HCT116 (cell line): ENCODE results near the gene USP47. TPM values are rescaled to one million over a fixed set of nuclear protein-coding genes. Genes with fewer than 3 reads are reported as not detected.

Experiments
- ATAC-seq: fragments of 200-7000 bp; cut with Tn5 transposase; 2 replicates; pipeline ENCODE4 v1.9.1; 2020; ENCODE audit warnings: mild to moderate bottlenecking, moderate library complexity
- BruUV-seq: library from RNA; stranded (reverse); fragments of 400-500 nt; replicated peaks from 2 replicates; lab custom pipeline; 2021; lab: Mats Ljungman, UMichigan
- CTCF ChIA-PET: fragments of 300-600 bp; sonication (Branson Sonifier 250); formaldehyde crosslinking; loops from one replicate; lab custom pipeline; 2021; ENCODE audit warnings: antibody characterized with exemption; lab: Charles Lee
- POLR2A ChIA-PET: fragments of 300-600, 350-600 bp; sonication (Branson Sonifier 250); formaldehyde crosslinking; loops from one replicate; lab custom pipeline; 2021; ENCODE audit warnings: antibody characterized with exemption; lab: Charles Lee
- RAD21 ChIA-PET, 2 experiments: fragments of 300-600 bp; sonication (Branson Sonifier 250); formaldehyde crosslinking; loops; one replicate each; lab custom pipeline; 2023; ENCODE audit warnings: low total read pairs in 2 of 2; ENCODE audit not compliant: uncharacterized antibody in 2 of 2, unreplicated experiment in 2 of 2, low non-redundant PET in 1 of 2; lab: Charles Lee
- DNase-seq: peaks from one replicate; pipeline ENCODE4 v3.0.0-alpha.2; 2010; ENCODE audit warnings: low read depth, low spot score
- H2AFZ ChIP-seq: fragments of 200-600 bp; shearing (Covaris generic), sonication (generic); 2 replicates; pipeline ENCODE4 v1.6.1; 2017; ENCODE audit warnings: low read depth, mixed run types, mixed read lengths, antibody characterized with exemption, low read length; ENCODE audit not compliant: poor library complexity, severe bottlenecking
- H3K27ac ChIP-seq: 2 replicates; pipeline ENCODE4 v1.5.1; 2012; ENCODE audit warnings: low read depth, low read length
- H3K27me3 ChIP-seq: fragments of 200-600 bp; sonication (generic); 2 replicates; pipeline ENCODE4 v1.6.1; 2016; ENCODE audit warnings: mixed run types, low read length, mixed read lengths; ENCODE audit not compliant: insufficient read depth
- H3K36me3 ChIP-seq, 2 experiments: fragments of 200-500 bp in 1 of 2; fragments of 200-600 bp in 1 of 2; sonication (Bioruptor generic) in 1 of 2; sonication (generic) in 1 of 2; 2 replicates each; pipeline versions ENCODE4 v1.5.1 to v1.6.1; 2014 to 2016; ENCODE audit warnings: low read length in 2 of 2, inconsistent platforms in 1 of 2, mixed read lengths in 1 of 2, mixed run types in 1 of 2; ENCODE audit not compliant: insufficient read depth in 2 of 2, control insufficient read depth in 1 of 2
- H3K4me1 ChIP-seq, 2 experiments: fragments of 200-600 bp in 1 of 2; sonication (generic) in 1 of 2; 2 replicates each; pipeline versions ENCODE4 v1.5.1 to v1.6.1; 2012 to 2017; ENCODE audit warnings: low read length in 2 of 2, inconsistent platforms in 1 of 2, mild to moderate bottlenecking in 1 of 2, mixed read lengths in 1 of 2, mixed run types in 1 of 2, moderate library complexity in 1 of 2; ENCODE audit not compliant: insufficient read depth in 2 of 2, control insufficient read depth in 1 of 2
- H3K4me2 ChIP-seq: fragments of 200-600 bp; sonication (generic); 2 replicates; pipeline ENCODE4 v1.6.1; 2017; ENCODE audit warnings: mixed run types, low read length, mixed read lengths
- H3K4me3 ChIP-seq, 2 experiments: fragments of 200-600 bp in 1 of 2; sonication (generic) in 1 of 2; replicated peaks in 1 of 2; 2 replicates each; pipeline ENCODE4 v1.5.1; 2011 to 2016; ENCODE audit warnings: low read length in 2 of 2, control low read depth in 1 of 2, low read depth in 1 of 2, mild to moderate bottlenecking in 1 of 2, mixed read lengths in 1 of 2, mixed run types in 1 of 2
- H3K79me2 ChIP-seq: fragments of 200-600 bp; sonication (generic); 2 replicates; pipeline ENCODE4 v1.6.1; 2017; ENCODE audit warnings: mild to moderate bottlenecking, mixed run types, low read length, moderate library complexity, mixed read lengths; ENCODE audit not compliant: insufficient read depth
- H3K9ac ChIP-seq: fragments of 200-600 bp; sonication (generic); 2 replicates; pipeline ENCODE4 v1.6.1; 2016; ENCODE audit warnings: low read length, mixed read lengths
- H3K9me2 ChIP-seq: fragments of 200-600 bp; sonication (generic), shearing (Covaris generic); 2 replicates; pipeline ENCODE4 v1.6.1; 2017; ENCODE audit warnings: mixed run types, mild to moderate bottlenecking, moderate library complexity; ENCODE audit not compliant: insufficient read depth
- H3K9me3 ChIP-seq, 2 experiments: fragments of 200-500 bp in 1 of 2; fragments of 200-600 bp in 1 of 2; sonication (Bioruptor generic) in 1 of 2; sonication (generic) in 1 of 2; 2 replicates each; pipeline ENCODE4 v1.6.1; 2014 to 2017; ENCODE audit warnings: low read length in 2 of 2, mixed read lengths in 2 of 2, inconsistent platforms in 1 of 2, low read depth in 1 of 2, mild to moderate bottlenecking in 1 of 2, mixed run types in 1 of 2, moderate library complexity in 1 of 2; ENCODE audit not compliant: control insufficient read depth in 1 of 2, insufficient read depth in 1 of 2
- H4K20me1 ChIP-seq: fragments of 200-600 bp; sonication (generic), shearing (Covaris generic); 2 replicates; pipeline ENCODE4 v1.6.1; 2017; ENCODE audit warnings: mixed run types, mild to moderate bottlenecking, moderate library complexity; ENCODE audit not compliant: insufficient read depth
- CBX3 ChIP-seq: IDR thresholded peaks from 2 replicates; pipeline ENCODE4 v1.6.1; 2012; ENCODE audit warnings: low read depth
- CEBPB ChIP-seq: IDR thresholded peaks from 2 replicates; pipeline ENCODE4 v1.6.1; 2012; ENCODE audit warnings: low read depth
- EGR1 ChIP-seq: IDR thresholded peaks from 2 replicates; pipeline ENCODE4 v1.6.1; 2012; ENCODE audit warnings: low read depth
- ELF1 ChIP-seq: IDR thresholded peaks from 2 replicates; pipeline ENCODE4 v1.6.1; 2012; ENCODE audit warnings: low read depth, borderline replicate concordance
- EZH2 ChIP-seq: fragments of 200-600 bp; sonication (generic); IDR thresholded peaks from 2 replicates; pipeline ENCODE4 v1.6.1; 2017; ENCODE audit warnings: antibody characterized with exemption, mixed run types
- FOSL1 ChIP-seq: IDR thresholded peaks from 2 replicates; pipeline ENCODE4 v1.6.1; 2012; ENCODE audit warnings: low read depth
- POLR2A ChIP-seq: IDR thresholded peaks from 2 replicates; pipeline ENCODE4 v1.7.0; 2011; ENCODE audit warnings: borderline replicate concordance; ENCODE audit not compliant: insufficient read depth, insufficient read length; ENCODE audit errors: extremely low read depth
- POLR2AphosphoS5 ChIP-seq: IDR thresholded peaks from 2 replicates; pipeline ENCODE4 v1.6.1; 2011; ENCODE audit warnings: mild to moderate bottlenecking, low read depth, low read length, moderate library complexity
- RAD21 ChIP-seq: IDR thresholded peaks from 2 replicates; pipeline ENCODE4 v1.6.1; 2012; ENCODE audit warnings: low read depth, mild to moderate bottlenecking
- SIN3A ChIP-seq: IDR thresholded peaks from 2 replicates; pipeline ENCODE4 v1.6.1; 2012; ENCODE audit warnings: low read depth
- SP1 ChIP-seq: IDR thresholded peaks from 2 replicates; pipeline ENCODE4 v1.6.1; 2012; ENCODE audit warnings: low read depth
- TCF7L2 ChIP-seq: IDR thresholded peaks from 2 replicates; pipeline ENCODE4 v1.7.0; 2011; ENCODE audit warnings: borderline replicate concordance, inconsistent platforms; ENCODE audit not compliant: insufficient read depth, insufficient read length; ENCODE audit errors: extremely low read depth
- YY1 ChIP-seq: IDR thresholded peaks from 2 replicates; pipeline ENCODE4 v1.6.1; 2011; ENCODE audit warnings: low read length, low read depth, moderate library complexity, mild to moderate bottlenecking; ENCODE audit not compliant: insufficient replicate concordance; ENCODE audit errors: extremely low read depth
- ZFX ChIP-seq: fragments of 450-650 bp; IDR thresholded peaks from 2 replicates; pipeline ENCODE4 v1.6.1; 2017
- intact Hi-C: fragments of 100-400 bp; cut with micrococcal nuclease; formaldehyde crosslinking; loops from 2 replicates; pipeline ENCODE4 v1.10.0; 2022
- total RNA-seq: library from RNA; stranded (reverse); gene quantifications from one replicate; pipeline ENCODE4 v1.2.1, GENCODE V29; 2021; ENCODE audit not compliant: unreplicated experiment
- TF ChIP-seq, protein P1 (sequence below): IDR thresholded peaks from 2 replicates; pipeline ENCODE4 v1.6.1; 2012; ENCODE audit warnings: low read depth
- TF ChIP-seq, protein P2 (sequence below): IDR thresholded peaks from 2 replicates; pipeline ENCODE4 v1.6.1; 2012
- TF ChIP-seq, protein P3 (sequence below): IDR thresholded peaks from 2 replicates; pipeline ENCODE4 v1.6.1; 2011; ENCODE audit warnings: mild to moderate bottlenecking, low read length, moderate library complexity; ENCODE audit not compliant: insufficient replicate concordance; ENCODE audit errors: extremely low read depth

USP47 gene
- total RNA-seq, 1 experiment from 2014 or later, result 18.9 TPM

DNA sequence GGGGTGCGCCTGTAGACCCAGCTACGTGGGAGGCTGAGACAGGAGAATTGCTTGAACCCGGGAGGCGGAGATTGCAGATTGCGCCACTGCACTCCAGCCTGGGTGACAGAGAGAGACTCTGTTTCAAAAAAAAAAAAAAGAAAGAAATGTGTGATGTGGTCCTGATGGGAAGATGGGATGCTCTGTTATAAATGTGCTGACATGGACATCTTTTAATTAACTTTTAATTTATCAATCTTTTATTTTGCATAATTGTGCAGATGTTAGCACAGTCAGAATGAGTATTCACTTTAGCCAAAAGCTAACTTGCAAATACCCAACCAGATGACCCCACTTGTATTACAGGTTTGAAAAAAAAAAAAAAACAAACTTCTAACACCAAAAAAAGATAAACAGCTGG lies 23.8 kb upstream of the USP47 start:
- Histone ChIP-seq H3K4me2 (no peak overlapping the region), H3K27me3 (no peaks in the 10 kb centered on the region), H3K4me3 (no peak overlapping the region), H3K9me3 (no peaks in the 10 kb centered on the region), H4K20me1 (no peaks in the 10 kb centered on the region), H3K9ac (no peak overlapping the region), H3K79me2 (no peaks in the 10 kb centered on the region), H3K27ac (no peak overlapping the region), H3K36me3 (no peaks in the 10 kb centered on the region), H2AFZ (no peak overlapping the region), H3K4me1 (peaks cover 0 to 7% of the 10 kb centered on the region in 2 experiments; a peak in 2 of 4 replicates), H3K9me2 (no peaks in the 10 kb centered on the region)
- no peak for ATAC-seq
- POLR2A ChIA-PET, result no interaction called here
- CTCF ChIA-PET, result interaction anchor here (1.2 kb wide), 1 partner anchor 31 kb away, joined by 3 read pairs; no protein-coding TSS in a partner anchor
- TF ChIP-seq POLR2AphosphoS5, result no peak
- no peak for TF ChIP-seq SIN3A
- TF ChIP-seq RAD21, result no peak
- TF ChIP-seq, protein P1, sequence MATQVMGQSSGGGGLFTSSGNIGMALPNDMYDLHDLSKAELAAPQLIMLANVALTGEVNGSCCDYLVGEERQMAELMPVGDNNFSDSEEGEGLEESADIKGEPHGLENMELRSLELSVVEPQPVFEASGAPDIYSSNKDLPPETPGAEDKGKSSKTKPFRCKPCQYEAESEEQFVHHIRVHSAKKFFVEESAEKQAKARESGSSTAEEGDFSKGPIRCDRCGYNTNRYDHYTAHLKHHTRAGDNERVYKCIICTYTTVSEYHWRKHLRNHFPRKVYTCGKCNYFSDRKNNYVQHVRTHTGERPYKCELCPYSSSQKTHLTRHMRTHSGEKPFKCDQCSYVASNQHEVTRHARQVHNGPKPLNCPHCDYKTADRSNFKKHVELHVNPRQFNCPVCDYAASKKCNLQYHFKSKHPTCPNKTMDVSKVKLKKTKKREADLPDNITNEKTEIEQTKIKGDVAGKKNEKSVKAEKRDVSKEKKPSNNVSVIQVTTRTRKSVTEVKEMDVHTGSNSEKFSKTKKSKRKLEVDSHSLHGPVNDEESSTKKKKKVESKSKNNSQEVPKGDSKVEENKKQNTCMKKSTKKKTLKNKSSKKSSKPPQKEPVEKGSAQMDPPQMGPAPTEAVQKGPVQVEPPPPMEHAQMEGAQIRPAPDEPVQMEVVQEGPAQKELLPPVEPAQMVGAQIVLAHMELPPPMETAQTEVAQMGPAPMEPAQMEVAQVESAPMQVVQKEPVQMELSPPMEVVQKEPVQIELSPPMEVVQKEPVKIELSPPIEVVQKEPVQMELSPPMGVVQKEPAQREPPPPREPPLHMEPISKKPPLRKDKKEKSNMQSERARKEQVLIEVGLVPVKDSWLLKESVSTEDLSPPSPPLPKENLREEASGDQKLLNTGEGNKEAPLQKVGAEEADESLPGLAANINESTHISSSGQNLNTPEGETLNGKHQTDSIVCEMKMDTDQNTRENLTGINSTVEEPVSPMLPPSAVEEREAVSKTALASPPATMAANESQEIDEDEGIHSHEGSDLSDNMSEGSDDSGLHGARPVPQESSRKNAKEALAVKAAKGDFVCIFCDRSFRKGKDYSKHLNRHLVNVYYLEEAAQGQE, result no peak
- TF ChIP-seq, protein P2, sequence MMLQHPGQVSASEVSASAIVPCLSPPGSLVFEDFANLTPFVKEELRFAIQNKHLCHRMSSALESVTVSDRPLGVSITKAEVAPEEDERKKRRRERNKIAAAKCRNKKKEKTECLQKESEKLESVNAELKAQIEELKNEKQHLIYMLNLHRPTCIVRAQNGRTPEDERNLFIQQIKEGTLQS, result no peak
- no peak for TF ChIP-seq FOSL1
- TF ChIP-seq SP1, result no peak
- no peak for TF ChIP-seq EGR1
- TF ChIP-seq EZH2, result no peak
- no peak for TF ChIP-seq ZFX
- no peak for TF ChIP-seq CBX3
- TF ChIP-seq POLR2A, result no peak
- TF ChIP-seq TCF7L2, result no peak
- TF ChIP-seq CEBPB, result no peak
- no peak for TF ChIP-seq YY1
- TF ChIP-seq ELF1, result no peak
- TF ChIP-seq, protein P3, sequence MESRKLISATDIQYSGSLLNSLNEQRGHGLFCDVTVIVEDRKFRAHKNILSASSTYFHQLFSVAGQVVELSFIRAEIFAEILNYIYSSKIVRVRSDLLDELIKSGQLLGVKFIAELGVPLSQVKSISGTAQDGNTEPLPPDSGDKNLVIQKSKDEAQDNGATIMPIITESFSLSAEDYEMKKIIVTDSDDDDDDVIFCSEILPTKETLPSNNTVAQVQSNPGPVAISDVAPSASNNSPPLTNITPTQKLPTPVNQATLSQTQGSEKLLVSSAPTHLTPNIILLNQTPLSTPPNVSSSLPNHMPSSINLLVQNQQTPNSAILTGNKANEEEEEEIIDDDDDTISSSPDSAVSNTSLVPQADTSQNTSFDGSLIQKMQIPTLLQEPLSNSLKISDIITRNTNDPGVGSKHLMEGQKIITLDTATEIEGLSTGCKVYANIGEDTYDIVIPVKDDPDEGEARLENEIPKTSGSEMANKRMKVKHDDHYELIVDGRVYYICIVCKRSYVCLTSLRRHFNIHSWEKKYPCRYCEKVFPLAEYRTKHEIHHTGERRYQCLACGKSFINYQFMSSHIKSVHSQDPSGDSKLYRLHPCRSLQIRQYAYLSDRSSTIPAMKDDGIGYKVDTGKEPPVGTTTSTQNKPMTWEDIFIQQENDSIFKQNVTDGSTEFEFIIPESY, result no peak
- DNase-seq, result no peak
- no TSS peak for BruUV-seq
- RAD21 ChIA-PET, result no interaction called here
- intact Hi-C loops, result no loop called here
